ENCODE measurements around the gene GJC1. TPM values are rescaled to one million over a fixed set of nuclear protein-coding genes. Genes with fewer than 3 reads are reported as not detected.

GJC1 gene
- total RNA-seq, 1 donor from 2014 or later: 0.53 TPM

DNA sequence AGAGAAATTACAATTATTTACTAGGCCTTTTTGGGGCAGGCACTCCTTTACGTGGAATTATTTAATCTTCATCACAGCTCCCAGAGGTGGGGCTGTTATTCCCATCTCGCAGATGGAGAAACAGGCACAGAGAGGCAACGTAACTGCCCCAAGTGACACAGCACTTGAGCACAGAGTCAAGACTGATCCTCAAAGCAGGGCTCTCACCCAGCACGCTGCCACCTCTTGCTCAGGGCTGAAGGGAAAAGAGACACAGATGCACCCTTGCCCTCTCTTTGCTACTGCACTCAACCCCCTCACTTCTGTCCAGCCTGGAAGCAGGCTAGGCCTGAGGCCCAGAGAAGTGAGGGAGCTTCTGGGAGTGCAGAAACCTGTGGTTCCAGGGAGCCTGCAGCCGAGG is 66.9 kb downstream of the GJC1 start:
- H3K36me3 ChIP-seq (ENCODE audit: control insufficient read depth, insufficient read depth, low read length): no peaks in the 10 kb centered on the region
- peaks cover 27% of the 10 kb centered on the region for H3K27me3 ChIP-seq (ENCODE audit: control insufficient read depth, insufficient read depth, low read length)
- no peak overlapping the region for H3K4me3 ChIP-seq (ENCODE audit: low read depth, low read length)
- FAIRE-seq (no peak), DNase-seq (ENCODE audit: low read depth) (no peak)
- TF ChIP-seq, protein P1, sequence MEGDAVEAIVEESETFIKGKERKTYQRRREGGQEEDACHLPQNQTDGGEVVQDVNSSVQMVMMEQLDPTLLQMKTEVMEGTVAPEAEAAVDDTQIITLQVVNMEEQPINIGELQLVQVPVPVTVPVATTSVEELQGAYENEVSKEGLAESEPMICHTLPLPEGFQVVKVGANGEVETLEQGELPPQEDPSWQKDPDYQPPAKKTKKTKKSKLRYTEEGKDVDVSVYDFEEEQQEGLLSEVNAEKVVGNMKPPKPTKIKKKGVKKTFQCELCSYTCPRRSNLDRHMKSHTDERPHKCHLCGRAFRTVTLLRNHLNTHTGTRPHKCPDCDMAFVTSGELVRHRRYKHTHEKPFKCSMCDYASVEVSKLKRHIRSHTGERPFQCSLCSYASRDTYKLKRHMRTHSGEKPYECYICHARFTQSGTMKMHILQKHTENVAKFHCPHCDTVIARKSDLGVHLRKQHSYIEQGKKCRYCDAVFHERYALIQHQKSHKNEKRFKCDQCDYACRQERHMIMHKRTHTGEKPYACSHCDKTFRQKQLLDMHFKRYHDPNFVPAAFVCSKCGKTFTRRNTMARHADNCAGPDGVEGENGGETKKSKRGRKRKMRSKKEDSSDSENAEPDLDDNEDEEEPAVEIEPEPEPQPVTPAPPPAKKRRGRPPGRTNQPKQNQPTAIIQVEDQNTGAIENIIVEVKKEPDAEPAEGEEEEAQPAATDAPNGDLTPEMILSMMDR (IDR thresholded peaks at IDR 0.05; ENCODE audit: insufficient read depth, low read length, severe bottlenecking): no peak

DNA sequence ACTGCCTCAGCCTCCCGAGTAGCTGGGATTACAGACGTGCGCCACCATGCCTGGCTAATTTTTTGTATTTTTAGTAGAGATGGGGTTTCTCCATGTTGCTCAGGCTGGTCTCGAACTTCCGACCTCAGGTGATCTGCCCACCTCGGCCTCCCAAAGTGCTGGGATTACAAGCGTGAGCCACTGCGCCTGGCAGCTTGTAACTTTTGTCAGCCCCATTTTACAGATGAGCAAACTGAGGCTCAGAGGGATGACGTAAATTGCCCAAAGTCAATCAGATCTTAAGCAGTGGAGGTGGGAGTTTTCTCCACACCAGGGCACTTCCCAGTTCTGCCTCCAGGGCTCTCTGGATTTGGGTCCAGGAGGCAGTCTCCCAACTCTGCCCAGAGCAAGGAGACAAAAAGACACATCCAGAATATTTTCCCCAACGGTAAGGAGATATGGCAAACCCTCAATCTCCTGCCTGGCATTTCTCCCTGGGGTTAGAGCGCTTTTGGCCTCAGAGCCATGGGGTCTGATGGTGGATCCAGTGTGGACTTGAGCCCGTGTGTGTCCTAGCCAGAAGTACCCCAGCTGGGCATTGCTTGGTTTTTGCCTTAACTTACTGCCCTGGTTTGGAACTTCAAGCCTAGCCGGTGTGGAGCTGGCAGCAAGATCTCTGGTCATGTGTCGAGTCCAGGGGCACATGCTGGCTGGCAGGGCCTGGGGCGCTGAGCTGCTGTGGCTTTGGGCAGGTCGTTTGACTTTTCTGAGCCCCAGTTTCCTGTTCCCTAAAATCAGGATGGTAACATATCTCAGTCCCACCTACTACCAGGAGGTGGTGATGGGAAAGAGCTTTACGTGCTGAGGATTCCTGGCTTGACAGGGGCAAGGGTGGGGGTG is 67.9 kb downstream of the GJC1 start:
- TF ChIP-seq, protein P1 (IDR thresholded peaks at IDR 0.05; ENCODE audit: insufficient read depth, low read length, severe bottlenecking): no peak
- Histone ChIP-seq H3K36me3 (ENCODE audit: control insufficient read depth, insufficient read depth, low read length) (no peaks in the 10 kb centered on the region), H3K27me3 (ENCODE audit: control insufficient read depth, insufficient read depth, low read length) (peaks cover 37% of the 10 kb centered on the region), H3K4me3 (ENCODE audit: low read depth, low read length) (no peak overlapping the region)
- FAIRE-seq (peak; percentile 23), DNase-seq (ENCODE audit: low read depth) (no peak)

DNA sequence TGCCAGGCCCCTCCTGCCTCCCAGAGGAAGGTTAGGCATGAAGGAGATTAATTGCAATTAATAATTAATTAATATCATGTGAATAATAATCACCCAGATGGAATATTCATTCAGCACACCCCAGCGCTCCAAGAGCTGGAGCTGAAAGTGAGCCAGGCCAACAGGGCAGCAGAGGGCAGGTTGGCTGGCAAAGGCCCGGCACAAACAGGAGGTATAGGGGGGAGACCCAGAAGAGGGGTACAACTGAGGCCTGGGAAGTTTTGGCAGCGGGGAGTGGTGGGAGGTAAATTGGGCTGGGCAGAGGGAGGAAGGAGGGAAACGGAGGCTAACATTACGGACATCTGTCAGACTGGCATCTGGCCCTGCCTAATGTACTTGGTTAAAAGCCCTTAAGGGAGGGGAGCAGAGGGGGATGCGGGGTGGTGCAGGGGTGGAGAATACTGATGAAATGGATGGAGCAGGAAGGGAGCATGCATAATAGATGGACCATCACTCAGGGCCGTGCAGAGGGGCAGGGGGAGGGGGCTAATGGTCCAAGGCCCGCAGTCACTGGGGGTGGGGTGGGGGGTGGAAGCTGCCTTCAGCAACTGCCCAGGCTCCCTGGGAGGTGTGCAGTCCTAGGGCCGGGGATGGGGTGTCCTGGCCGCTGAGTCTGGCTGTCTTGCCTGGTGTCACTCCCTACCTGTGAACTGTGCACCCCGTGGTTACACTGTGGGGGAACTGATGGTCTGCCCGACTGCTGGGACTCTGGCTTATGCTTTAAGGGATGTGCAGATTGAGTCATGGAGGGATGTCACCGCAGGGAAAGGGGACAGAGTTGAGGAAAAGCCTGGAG is 69.4 kb downstream of the GJC1 start:
- DNase-seq (ENCODE audit: low read depth) (no peak), FAIRE-seq (peak; percentile 72)
- TF ChIP-seq, protein P1 (IDR thresholded peaks at IDR 0.05; ENCODE audit: insufficient read depth, low read length, severe bottlenecking): no peak
- Histone ChIP-seq H3K36me3 (ENCODE audit: control insufficient read depth, insufficient read depth, low read length) (no peaks in the 10 kb centered on the region), H3K4me3 (ENCODE audit: low read depth, low read length) (no peak overlapping the region), H3K27me3 (ENCODE audit: control insufficient read depth, insufficient read depth, low read length) (peaks cover 28% of the 10 kb centered on the region)

DNA sequence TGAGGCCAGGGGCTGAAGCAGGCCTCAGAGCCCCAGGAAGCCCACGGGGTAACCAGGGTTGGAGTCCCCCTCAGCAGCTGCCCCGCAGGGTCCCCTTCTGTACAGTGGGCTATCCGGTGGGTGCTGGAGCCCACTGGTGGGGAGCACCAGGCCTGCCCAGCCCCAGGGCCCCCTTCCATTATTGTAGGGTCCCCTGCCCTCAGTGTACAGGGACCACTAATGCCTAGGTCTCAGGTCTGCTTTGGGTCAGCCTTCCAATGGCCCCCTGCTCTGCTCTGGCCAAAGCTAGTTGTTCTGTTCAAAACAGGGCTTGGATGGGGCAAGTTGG is 70.2 kb downstream of the GJC1 start:
- Histone ChIP-seq H3K36me3 (ENCODE audit: control insufficient read depth, insufficient read depth, low read length) (no peaks in the 10 kb centered on the region), H3K27me3 (ENCODE audit: control insufficient read depth, insufficient read depth, low read length) (peaks cover 28% of the 10 kb centered on the region), H3K4me3 (ENCODE audit: low read depth, low read length) (no peak overlapping the region)
- FAIRE-seq (no peak), DNase-seq (ENCODE audit: low read depth) (no peak)
- TF ChIP-seq, protein P1 (IDR thresholded peaks at IDR 0.05; ENCODE audit: insufficient read depth, low read length, severe bottlenecking): no peak

DNA sequence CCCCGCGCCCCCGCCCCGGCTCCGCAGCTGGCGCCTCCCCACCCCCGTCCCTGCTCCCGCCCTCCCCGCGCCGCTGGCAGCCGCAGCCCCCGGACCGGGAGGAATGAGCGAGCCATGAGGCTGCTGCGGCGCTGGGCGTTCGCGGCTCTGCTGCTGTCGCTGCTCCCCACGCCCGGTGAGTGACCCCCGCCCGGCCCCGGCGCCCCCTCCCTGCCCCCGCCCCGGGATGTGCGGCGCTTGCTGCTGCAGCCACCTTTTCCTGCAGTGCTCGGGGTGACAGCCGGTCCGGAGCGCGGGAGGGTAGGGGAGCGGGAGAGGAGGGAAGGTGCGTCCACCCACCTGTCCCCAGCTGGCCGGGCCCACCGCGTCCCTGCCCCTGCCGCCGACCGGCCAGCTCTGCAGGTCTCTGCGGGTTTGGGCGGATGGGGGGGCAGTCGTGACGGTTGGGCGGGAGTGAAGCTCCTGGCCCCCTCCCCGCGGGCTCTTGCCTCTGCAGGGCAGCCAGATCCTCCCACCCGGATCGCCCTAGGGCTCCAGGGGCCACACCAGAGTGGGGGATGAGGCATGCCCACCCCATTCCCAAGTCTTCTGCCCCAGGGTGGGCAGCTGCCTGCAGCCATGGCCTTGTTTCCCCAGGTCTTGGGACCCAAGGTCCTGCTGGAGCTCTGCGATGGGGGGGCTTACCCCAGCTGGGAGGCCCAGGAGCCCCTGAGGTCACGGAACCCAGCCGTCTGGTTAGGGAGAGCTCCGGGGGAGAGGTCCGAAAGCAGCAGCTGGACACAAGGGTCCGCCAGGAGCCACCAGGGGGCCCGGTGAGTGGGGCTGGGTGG is 70.8 kb downstream of the GJC1 start:
- DNase-seq (ENCODE audit: low read depth) (no peak), FAIRE-seq (no peak)
- Histone ChIP-seq H3K36me3 (ENCODE audit: control insufficient read depth, insufficient read depth, low read length) (no peaks in the 10 kb centered on the region), H3K27me3 (ENCODE audit: control insufficient read depth, insufficient read depth, low read length) (peaks cover 28% of the 10 kb centered on the region), H3K4me3 (ENCODE audit: low read depth, low read length) (peak overlapping the region; percentile 4)
- TF ChIP-seq, protein P1 (IDR thresholded peaks at IDR 0.05; ENCODE audit: insufficient read depth, low read length, severe bottlenecking): no peak

Data from bronchial epithelial cell (primary cell).